Effector CD8-positive, alpha-beta T cell (primary cell): Measurements from ENCODE around the gene DEFB116.
"Not testable (repeated sequence)": the region's sequence is repeated elsewhere in the genome, so short reads cannot be mapped to it uniquely, and the experiment has no call there.

Experiments
- DNase-seq: peaks from one replicate; lab custom pipeline; 2025; lab: John Stamatoyannopoulos, UW
- total RNA-seq, 4 experiments: gene quantifications; one replicate each; lab custom pipeline; 2026; lab: John Stamatoyannopoulos, UW

DEFB116 gene, protein sequence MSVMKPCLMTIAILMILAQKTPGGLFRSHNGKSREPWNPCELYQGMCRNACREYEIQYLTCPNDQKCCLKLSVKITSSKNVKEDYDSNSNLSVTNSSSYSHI
- 0 reads per million in 4 experiments for total RNA-seq

GRCh38 chr20:31308535-31309162, at the start of gene DEFB116:
Gene DEFB116 (minus strand): TSS chr20:31308585. CDS start chr20:31308585, 0 bp downstream.
- no peak for DNase-seq

DNA sequence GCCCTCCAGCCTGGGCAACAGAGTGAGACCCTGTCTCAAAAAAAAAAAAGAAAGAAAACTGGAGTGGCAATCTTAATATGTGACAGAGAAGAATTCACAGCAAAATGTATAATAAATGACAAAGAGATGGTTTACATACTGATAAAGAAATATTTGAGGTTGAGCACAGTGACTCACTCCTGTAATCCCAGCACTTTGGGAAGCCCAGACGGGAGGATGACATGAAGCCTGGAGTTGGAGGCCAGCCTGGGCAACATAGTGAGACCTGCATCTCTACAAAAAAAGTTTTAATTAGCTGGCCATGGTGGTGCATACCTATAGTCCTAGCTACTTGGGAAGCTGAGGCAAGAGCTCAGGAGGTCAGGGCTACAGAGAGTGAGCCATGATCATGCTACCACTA, 47.6 kb upstream of the DEFB116 start:
- no peak for DNase-seq

GRCh38 chr20:31341470-31341869, 33.1 kb upstream of the DEFB116 start:
- no peak for DNase-seq

DNA sequence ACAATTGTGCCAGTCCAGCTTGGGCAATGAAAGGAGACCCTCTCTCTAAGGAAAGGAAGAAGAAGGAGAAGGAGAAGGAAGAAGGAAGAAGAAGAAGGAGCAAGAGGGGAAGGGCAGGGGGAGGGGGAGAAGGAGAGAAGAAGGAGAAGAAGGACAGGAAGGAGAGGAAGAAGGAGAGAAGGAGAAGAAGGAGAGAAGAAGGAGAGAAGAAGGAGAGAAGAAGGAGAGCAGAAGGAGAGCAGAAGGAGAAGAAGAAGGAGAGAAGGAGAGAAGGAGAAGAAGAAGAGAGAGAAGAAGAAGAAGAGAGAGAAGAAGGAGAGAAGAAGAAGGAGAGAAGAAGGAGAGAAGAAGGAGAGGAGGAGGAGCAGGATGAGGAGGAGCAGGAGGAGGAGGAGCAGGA, 22.5 kb upstream of the DEFB116 start:
- no peak for DNase-seq

DNA sequence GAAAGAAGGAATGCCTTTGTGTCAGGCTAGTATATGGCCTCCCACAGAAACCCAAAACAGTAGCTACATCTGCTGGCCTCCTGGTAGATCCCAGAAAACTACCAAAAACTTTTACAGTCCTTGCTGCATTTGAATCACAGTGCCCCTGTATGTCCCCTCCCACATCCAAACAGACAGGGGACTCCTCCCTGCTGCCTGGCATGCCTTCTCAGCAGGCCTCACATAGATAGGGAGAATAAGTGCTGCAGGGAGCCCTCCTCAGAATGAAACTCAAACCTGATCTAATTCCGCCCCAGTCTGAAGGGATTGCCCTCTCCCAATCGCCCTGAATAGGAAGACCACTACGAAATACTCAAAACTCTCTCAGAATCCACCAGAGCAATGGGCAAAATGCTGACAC, 14.1 kb upstream of the DEFB116 start:
- DNase-seq, result no peak

DNA sequence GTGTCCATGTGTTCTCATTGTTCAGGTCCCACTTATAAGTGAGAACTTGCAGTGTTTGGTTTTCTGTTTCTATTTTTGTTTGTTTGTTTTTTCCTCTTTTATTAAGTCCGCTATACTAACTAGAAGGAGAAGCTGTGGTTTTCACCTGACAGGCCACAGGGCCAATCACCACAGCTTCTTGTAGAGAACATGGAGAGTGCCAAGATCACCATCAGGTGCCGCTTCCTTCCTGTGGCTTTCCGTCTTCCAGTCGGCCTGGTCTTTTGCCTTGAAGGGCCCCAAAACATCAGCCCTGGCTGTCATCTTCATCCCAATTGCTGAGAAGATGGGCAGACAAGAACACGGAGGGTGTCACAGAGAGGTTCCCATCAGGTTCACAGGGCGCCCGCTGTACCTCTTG, 23.4 kb downstream of the DEFB116 start:
- not testable (repeated sequence) for DNase-seq

- no peak for DNase-seq
Measured at GRCh38 chr20:31278178-31278577, 30.2 kb downstream of the DEFB116 start.

DNA sequence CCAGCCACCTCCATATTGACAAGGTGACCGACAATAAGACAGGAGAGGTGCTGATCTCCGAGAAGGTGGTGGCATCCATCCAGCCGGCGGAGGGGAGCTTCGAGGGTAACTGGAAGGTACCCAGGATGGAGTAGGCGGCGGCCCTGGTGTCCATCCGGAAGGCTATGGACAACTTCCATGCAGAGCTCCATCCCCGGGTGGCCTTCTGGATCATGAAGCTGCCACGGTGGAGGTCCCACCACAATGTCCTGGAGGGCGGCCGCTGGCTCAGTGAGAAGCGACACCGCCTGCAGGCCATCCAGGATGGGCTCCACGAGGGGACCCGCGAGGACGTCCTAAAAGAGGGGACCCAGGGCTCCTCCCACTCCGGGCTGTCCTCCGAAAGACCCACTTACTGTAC, 33.9 kb downstream of the DEFB116 start:
- DNase-seq, result no peak

DNA sequence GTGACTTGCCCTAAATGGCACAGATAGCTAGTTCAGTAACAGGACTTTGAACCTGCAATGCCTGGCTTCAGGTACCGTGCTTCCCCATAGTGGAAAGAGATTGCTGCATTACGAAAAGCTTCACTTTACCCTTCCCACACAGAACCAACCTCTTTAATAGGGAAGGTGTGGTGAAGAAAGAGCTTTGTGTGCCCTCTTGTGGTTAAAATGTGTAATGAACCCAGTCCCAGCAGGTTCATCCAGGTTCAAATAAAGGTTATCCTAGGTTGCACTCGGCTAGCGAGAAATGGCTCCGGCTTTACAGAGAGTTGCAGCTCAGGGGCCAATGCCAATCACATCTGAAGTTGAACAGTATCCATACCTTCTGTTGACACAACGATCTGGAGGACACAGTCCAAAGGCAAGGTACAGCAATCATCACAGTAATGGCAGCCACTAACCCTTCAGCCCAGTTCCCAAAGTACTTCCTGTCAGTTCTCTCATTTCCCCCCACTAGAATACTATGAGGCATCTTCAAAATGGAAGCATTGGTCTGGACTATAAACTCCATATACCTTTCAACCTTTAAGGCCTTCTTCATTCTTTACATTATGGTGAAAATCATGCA, 48.0 kb downstream of the DEFB116 start:
- no peak for DNase-seq

DNA sequence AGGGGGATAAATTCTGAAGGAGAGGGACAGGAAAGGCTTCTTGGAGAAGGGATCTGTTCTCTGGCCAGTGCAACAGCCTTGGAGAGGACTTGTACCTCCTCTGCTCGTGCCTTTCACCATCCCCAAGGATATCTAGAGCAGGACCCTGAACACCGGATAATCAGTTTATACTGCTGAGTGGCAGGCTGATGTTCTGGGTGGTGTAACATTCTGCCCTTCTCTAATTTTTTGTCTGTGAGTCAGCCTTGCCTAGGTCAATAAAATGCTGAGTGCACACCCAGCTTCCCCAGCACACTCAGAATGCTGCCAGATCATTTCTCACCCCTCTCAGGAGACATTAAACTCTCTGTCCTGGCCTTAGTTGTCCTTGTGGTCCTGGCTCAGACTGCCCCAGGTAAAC, 51.0 kb downstream of the DEFB116 start, which contains the start of gene DEFB115:
TSS of gene DEFB115 (plus strand) at position 301 of the 400 bp plus-strand sequence. CDS start at position 301, 0 bp downstream.
- DNase-seq, result no peak

DNA sequence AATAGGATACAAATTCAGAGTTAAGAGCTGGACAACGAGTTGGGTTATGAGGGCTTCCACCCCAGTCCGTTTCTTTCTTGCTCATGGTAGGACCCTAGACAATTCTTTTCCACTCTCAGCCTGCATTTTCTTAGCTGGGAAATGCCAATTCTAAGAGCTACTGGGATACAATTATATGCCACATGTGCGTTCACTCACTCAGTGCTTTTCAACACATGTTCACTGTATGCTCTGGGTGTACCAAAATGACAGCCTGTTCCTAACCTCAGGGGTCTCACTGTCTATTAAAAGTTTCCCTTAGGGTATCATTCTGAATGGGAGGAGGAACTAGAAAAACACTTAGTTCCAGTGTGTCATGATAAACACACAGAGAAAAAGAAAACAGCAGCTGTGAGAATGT, 51.4 kb downstream of the DEFB116 start:
- DNase-seq, result no peak
